Measurements from ENCODE around the gene GRAMD1C.

The GRAMD1C gene

DNA sequence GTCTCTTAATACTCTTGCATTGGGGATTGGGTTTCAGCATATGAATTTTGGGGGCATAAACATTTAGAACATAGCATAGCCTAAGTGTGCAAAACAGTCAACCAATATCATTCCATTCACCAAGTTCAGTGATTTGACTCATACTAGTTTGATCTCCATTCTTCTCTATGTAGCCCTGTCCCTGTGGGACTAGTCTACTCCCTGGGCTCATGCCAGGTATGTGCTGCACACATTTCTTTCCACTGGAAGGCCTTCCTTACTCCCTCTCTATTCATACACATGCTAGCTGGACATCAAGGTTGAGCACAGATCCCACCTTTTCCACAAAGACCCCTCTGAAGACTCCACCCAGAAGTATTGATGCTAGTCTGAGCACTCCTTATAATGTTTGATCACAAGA lies 114.3 kb downstream of the GRAMD1C start:
- no peak for DNase-seq (ENCODE audit: low read depth in 2 of 2)

- DNase-seq (ENCODE audit: low read depth in 2 of 2): no peak
These were observed 115.1 kb downstream of the GRAMD1C start for GRCh38 chr3:113953677-113954076.

- DNase-seq (ENCODE audit: low read depth in 2 of 2): no peak
These were observed 115.6 kb downstream of the GRAMD1C start for GRCh38 chr3:113954091-113954685.

DNA sequence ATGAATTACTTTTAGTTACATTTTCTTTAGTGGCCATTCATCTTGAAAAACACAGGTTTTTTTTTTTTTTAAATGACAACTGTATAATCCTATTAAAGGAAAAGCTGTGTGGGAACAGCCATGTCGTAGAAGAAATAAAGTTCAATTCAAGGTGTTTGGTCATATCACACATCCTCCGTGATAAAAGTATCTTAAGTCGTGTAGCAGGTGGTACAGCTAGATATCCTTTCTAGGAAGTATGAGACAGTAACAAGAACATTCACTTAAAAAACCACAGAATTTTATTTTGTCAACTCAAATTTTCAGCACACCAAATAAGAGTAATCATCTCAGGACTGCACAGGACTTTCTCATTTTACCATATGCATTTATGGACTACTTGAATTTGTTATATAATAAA lies 125.3 kb downstream of the GRAMD1C start:
- DNase-seq (ENCODE audit: low read depth in 2 of 2): no peak

DNA sequence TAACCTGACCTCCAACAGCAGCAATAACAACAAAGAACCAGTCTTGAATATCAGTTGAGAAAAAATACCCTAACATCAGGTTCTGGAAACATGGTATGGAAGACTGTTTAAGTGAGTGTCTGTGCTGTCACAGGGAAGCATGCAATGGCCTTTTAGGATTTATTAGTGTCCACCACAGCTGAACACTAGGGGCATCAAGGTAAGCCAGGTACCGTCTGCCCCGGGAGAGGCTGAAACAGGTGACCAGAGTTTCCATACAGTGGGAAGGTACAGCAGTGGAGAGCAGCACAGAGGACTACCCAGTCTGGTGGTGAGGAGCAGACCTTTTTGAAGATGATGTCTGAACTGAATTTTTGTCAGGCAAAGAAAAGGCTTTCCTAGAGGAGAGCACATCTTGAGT lies 127.6 kb downstream of the GRAMD1C start:
- DNase-seq (ENCODE audit: low read depth in 2 of 2): no peak

DNA sequence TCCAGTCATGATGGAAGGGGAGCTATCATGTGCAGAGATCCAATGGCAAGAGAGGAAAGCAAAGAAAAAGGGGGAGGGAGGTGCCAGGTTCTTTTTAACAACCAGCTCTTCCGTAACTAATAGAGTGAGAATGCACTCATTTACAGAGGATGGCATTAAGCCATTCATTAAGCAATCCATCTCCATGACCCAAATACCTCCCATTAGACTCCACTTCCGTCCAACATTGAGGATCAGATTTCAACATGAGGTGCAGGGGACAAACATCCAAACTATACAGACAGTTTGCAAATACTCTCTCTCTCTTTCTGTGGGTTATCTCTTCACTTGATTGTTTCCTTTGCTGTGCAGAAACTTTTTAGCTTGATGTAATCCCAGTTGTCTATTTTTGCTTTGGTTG lies 130.4 kb downstream of the GRAMD1C start:
- DNase-seq (ENCODE audit: low read depth in 2 of 2): no peak

DNA sequence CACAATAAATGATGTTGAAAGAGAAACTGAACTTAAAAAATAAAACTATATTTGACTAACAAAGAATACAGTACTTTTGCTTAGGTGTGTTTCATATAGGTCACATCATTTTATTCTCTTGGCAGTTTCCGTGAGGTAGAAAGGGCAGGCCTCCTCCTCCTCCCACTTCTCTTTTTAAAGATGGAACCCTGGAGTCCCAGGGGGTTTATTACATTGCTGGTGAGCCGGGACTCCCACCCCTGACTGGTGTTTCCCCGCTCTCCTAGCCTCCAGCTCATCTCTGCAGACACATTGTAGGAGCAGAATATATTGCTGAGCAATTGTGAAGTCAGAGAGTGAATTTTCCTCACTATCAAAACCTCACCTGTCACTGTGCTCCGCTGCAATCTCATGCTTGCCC lies 139.2 kb downstream of the GRAMD1C start:
- no peak for DNase-seq (ENCODE audit: low read depth in 2 of 2)

- no peak for DNase-seq (ENCODE audit: low read depth in 2 of 2)
These were observed 141.3 kb downstream of the GRAMD1C start for GRCh38 chr3:113979916-113980315.

DNA sequence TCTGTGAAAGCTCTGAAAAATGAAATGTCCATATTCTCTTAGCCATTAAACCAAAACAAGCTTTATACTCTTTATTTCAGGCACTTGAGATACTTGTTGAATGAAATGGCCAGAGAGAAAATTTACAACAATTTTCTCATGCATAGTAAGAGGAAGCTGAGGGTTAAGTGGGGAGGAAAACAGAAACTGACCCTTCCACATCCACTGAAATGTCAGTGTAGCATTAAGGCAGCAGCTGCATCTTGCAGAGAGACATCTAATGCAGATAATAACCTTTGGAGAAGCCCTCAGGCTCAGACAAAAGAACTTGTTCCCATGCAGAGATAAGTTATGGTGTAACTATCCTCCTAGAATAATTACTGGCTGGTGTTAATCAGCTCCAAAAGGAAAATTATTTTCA lies 143.2 kb downstream of the GRAMD1C start:
- no peak for DNase-seq (ENCODE audit: low read depth in 2 of 2)

- no peak for DNase-seq (ENCODE audit: low read depth in 2 of 2)
These were observed 145.0 kb downstream of the GRAMD1C start for GRCh38 chr3:113983544-113983943.

DNA sequence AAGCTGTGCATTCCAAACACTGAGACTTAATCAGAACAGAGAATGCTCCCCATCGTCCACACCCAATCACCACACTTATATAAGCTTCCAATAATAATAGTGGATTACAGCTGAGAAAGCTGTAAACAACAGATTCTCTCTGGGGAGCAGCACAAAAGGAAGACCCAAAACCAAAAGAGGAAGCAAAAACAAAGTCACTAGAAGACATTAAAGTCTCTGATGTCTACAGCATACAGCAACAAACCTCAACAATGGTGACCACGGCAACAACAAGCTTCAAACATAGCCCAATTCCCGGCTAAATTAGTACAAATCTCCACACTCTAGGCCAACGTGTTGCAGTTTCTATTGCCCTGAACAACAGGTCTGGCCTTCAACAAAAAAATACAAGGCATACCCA lies 147.0 kb downstream of the GRAMD1C start:
- DNase-seq (ENCODE audit: low read depth in 2 of 2): no peak
